Stimulated activated CD4-positive, alpha-beta T cell treated with anti-CD3 and anti-CD28 coated beads, Interleukin-1b, Interleukin-23, amount 100 ng/mL, for 48 hours (primary cell): ENCODE measurements around the gene ZNF695.
A peak's percentile ranks its signal among the peaks of the same experiment; 100 is the strongest.
"Not testable (repeated sequence)": the region's sequence is repeated elsewhere in the genome, so short reads cannot be mapped to it uniquely, and the experiment has no call there.

Experiments used
- DNase-seq: peaks from one replicate; pipeline ENCODE4 v3.0.0-alpha.2; 2020

The ZNF695 gene

GRCh38 chr1:247007511-247008405 is at the start of gene ZNF695:
ZNF695 (minus strand) TSS chr1:247008057; CDS start chr1:247007908, 149 bp downstream.
- peak; percentile 77 for DNase-seq

- no peak for DNase-seq
Observed at GRCh38 chr1:247056071-247056470, 48.2 kb upstream of the ZNF695 start.

DNA sequence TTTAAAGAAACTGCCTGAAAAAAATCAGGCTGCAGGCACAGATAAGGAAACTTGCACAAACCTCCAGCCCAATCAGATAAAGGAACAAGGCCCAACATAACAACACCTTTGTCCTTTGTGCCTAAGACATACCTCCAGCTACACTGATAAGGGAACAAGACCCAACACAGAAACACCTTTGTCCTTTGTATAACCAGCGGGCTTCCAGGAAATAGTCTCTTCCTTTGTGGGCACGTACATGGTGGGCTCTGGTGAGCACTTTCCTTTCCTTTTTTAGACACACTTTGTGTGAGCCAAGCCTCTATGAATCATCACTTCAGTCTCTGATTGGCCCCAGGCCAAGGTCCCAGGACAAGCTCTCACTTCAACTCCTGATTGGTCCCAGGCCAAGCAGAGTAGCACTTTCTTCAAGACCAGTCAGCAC is 47.1 kb upstream of the ZNF695 start:
- DNase-seq: no peak

GRCh38 chr1:247047702-247048101 is 39.8 kb upstream of the ZNF695 start:
- no peak for DNase-seq

DNA sequence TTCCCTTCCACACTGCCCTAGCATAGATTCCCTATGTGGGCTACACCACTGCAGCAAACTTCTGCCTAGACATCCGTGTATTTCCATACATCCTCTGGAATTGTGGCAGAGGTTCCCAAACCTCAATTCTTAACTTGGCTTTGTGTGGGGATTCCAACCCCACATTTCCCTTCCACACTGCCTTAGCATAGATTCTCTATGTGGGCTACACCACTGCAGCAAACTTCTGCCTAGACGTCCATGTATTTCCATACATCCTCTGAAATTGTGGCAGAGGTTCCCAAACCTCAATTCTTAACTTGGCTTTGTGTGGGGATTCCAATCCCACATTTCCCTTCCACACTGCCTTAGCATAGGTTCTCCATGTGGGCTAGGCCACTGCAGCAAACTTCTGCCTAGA is 39.4 kb upstream of the ZNF695 start:
- DNase-seq: no peak

DNA sequence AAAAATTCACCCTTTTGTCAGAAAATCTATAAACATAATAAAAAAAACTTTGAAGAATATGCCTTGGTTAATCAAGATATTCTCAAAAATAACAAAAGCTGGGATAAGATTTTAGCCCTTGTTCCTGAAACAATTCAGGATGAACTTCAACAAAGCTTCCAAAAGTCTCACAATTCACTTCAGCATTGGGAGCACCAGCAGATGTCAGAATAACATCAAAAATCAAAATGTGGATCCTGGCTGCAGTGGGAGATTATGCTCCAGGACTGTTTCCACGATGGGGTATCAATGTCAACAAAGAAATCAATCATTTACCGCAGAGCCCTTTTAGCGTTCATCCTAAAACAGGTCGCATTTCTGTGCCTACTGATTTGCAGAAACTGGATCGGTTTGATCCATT is 35.5 kb upstream of the ZNF695 start:
- no peak for DNase-seq

- no peak for DNase-seq
Observed at GRCh38 chr1:247037511-247038320, 29.9 kb upstream of the ZNF695 start.

GRCh38 chr1:247032306-247032705 is 24.4 kb upstream of the ZNF695 start:
- DNase-seq: not testable (repeated sequence)

- DNase-seq: not testable (repeated sequence)
Observed at GRCh38 chr1:247024658-247025057, 16.8 kb upstream of the ZNF695 start.

- no peak for DNase-seq
Observed at GRCh38 chr1:247013391-247013790, 5.5 kb upstream of the ZNF695 start.

DNA sequence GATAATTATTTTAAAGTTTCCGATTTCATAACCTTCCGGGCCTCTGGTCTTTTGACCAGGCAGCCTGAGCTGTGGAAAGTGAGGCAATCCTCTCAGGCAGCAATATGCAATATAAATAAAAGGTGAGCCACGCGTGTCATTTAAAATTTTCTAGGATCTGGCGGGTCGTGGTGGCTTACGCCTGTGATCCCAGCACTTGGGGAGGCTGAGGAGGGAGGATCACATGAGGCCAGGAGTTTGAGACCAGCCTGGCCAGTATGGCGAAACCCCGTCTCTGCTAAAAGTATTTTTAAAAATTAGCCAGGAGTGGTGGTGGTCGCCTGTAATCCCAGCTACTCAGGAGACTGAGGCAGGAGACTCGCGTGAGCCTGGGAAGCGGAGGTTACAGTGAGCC is 546 bp upstream of the ZNF695 start:
- DNase-seq: no peak

GRCh38 chr1:247004081-247004480 is 3.8 kb downstream of the ZNF695 start:
- DNase-seq: not testable (repeated sequence)

DNA sequence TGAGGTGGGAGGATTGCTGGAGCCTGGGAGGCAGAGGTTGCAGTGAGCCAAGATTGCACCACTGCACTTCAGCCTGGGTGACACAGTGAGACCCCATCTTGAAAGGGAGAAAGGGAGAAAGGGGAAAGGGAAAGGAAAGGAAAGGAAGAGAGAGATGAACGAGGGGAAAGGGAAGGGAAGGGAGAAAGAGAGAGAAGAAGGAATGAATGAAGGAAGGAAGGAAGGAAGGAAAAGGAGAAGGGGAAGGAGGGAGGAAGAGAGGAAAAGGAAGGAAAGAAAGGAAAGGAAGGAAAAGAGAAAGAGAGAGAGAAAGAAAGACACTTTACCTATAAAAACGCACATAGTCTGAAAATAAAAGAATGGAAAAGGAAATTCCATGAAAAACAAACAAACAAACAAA is 18.0 kb downstream of the ZNF695 start:
- DNase-seq: no peak

GRCh38 chr1:246988316-246988715 is 19.5 kb downstream of the ZNF695 start:
- DNase-seq: no peak

GRCh38 chr1:246987083-246987690 is 20.7 kb downstream of the ZNF695 start:
- DNase-seq: no peak

GRCh38 chr1:246978785-246979184 is 29.1 kb downstream of the ZNF695 start:
- no peak for DNase-seq

DNA sequence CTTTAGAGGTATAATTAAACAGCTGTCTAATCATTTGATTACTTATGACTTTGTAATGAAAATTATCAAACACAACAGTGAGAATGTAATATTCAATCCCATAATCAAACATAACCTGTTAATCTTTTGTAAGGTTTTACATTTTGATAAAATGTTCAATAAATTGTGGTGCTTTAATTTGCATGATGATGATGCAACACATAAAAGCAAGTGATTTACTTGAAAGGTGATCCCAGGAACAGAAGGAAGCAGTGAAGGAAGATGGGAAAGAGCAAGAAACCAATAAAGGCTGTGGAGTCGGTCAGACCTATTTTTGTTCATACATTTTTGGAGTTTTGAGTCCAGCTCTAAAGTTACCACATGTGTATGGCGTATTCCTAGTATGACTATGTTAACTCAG is 29.6 kb downstream of the ZNF695 start:
- no peak for DNase-seq

- DNase-seq: no peak
Observed at GRCh38 chr1:246971969-246972368, 35.9 kb downstream of the ZNF695 start.

DNA sequence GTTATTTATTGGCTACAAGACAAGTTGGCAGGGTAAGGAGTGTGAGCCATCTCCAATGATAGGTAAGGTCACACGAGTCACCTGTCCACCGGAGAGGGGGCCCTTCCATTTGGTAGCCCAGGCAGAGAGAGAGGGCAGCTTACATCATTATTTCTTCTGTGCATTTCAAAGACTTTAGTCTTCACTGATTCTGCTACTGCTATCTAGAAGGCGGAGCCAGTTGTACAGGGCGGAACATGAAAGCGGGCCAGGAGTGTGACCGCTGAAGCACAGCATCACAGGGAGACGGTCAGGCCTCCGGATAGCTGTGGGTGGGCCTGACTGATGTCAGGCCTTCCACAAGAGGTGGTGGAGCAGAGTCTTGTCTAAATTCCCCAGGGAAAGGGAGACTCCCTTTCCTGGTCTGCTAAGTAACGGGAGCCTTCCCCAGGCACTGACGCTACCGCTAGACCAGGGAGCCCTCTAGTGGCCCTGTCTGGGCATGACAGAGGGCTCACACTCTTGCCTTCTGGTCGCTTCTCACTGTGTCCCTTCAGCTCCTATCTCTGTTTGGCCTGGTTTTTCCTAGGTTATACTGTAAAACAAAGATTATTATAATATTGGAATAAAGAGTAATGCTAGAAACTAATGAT is 36.7 kb downstream of the ZNF695 start:
- peak; percentile 25 for DNase-seq

- DNase-seq: no peak
Observed at GRCh38 chr1:246969621-246970020, 38.2 kb downstream of the ZNF695 start.

- no peak for DNase-seq
Observed at GRCh38 chr1:246966502-246966901, 41.4 kb downstream of the ZNF695 start.

GRCh38 chr1:246959944-246960693 is 47.7 kb downstream of the ZNF695 start:
- no peak for DNase-seq
